ENCODE measurements around the gene ERG28. TPM values are rescaled to one million over a fixed set of nuclear protein-coding genes. Genes with fewer than 3 reads are reported as not detected.
A peak's percentile ranks its signal among the peaks of the same experiment; 100 is the strongest.

Gene ERG28
- 10 to 100 TPM; 17.1 to 17.6 TPM for total RNA-seq
- 10 to 100 TPM; 40.9 to 43.5 TPM for polyA plus RNA-seq

- TF ChIP-seq GABPA (IDR thresholded peaks at IDR 0.05 in 1 of 2, conservative IDR thresholded peaks at IDR 0.05 in 1 of 2): peak in 1 of 2 donors; percentile 74
- TF ChIP-seq ZBTB33 (IDR thresholded peaks at IDR 0.05): no peak
- peak; percentile 42 for TF ChIP-seq FOXA1 (IDR thresholded peaks at IDR 0.05)
- no peak for TF ChIP-seq HNF4G (IDR thresholded peaks at IDR 0.05)
- no peak for TF ChIP-seq FOXA2 (IDR thresholded peaks at IDR 0.05)
- no peak for TF ChIP-seq CTCF (IDR thresholded peaks at IDR 0.05; ENCODE audit: low read depth, low read length, missing input control)
- TF ChIP-seq RXRA (IDR thresholded peaks at IDR 0.05): peak; percentile 35 to 66
- TF ChIP-seq JUND (IDR thresholded peaks at IDR 0.05): peak; percentile 49 to 62
- TF ChIP-seq TAF1 (conservative IDR thresholded peaks at IDR 0.05): peak; percentile 28
- TF ChIP-seq REST (IDR thresholded peaks at IDR 0.05): peak; percentile 28
- peak; percentile 58 to 70 for TF ChIP-seq HNF4A (conservative IDR thresholded peaks at IDR 0.05)
- peak; percentile 20 for TF ChIP-seq NR2F2 (IDR thresholded peaks at IDR 0.05)
- peak; percentile 85 for TF ChIP-seq YY1 (IDR thresholded peaks at IDR 0.05)
- TF ChIP-seq MAX (IDR thresholded peaks at IDR 0.05): peak; percentile 68
- TF ChIP-seq RAD21 (IDR thresholded peaks at IDR 0.05): peak in 1 of 2 donors; percentile 14
- TF ChIP-seq EGR1 (IDR thresholded peaks at IDR 0.05; ENCODE audit: low read depth in 2 of 2): peak; percentile 16 to 41
- peak; percentile 55 for TF ChIP-seq ATF3 (IDR thresholded peaks at IDR 0.05)
- peak; percentile 97 for TF ChIP-seq SP1 (IDR thresholded peaks at IDR 0.05)
- H3K27me3 ChIP-seq (ENCODE audit: control insufficient read depth in 4 of 4, insufficient read depth in 4 of 4, low read length in 3 of 4): no peaks in the 10 kb centered on the region
- H3K4me1 ChIP-seq (ENCODE audit: control insufficient read depth in 4 of 4, insufficient read depth in 4 of 4, low read length in 3 of 4): peaks cover 0 to 22% (median 17%) of the 10 kb centered on the region in 4 donors
- peaks cover 2 to 16% (median 9%) of the 10 kb centered on the region in 4 donors for H3K36me3 ChIP-seq (ENCODE audit: control insufficient read depth in 4 of 4, insufficient read depth in 3 of 4, low read depth in 1 of 4, low read length in 3 of 4)
- under 1% methylated on average over 60 of the region's 60 CpGs for WGBS
- no peaks in the 10 kb centered on the region for H3K9me3 ChIP-seq (ENCODE audit: control insufficient read depth in 4 of 4, low read length in 3 of 4)
- H3K4me3 ChIP-seq (ENCODE audit: low read depth in 1 of 3, low read length in 3 of 3): peak within 1 kb of the TSS; percentile 89 to 98 (median 95)
- peak within 1 kb of the TSS; percentile 81 to 97 for H3K27ac ChIP-seq (ENCODE audit: low read depth in 1 of 2, low read length in 2 of 2)
- DNase-seq (ENCODE audit: low spot score): peak; percentile 97
- H3K9ac ChIP-seq (ENCODE audit: low read depth in 1 of 2, low read length in 2 of 2): peak within 1 kb of the TSS; percentile 95 to 98
Measured at GRCh38 chr14:75660630-75661498, at the start of gene ERG28, which contains the start of gene TTLL5. Gene ERG28, minus strand, starts transcription at chr14:75660876. Its CDS starts 3,374 bp downstream, at chr14:75657502. Gene TTLL5, plus strand, starts transcription at chr14:75661246. Its CDS starts 1,904 bp downstream, at chr14:75663150.

All from liver (tissue), 9 donors.